Measurements from ENCODE around the gene FNDC10.

- TF ChIP-seq EZH2phosphoT487 (IDR thresholded peaks at IDR 0.05; ENCODE audit: insufficient read depth, low read depth) (no peak), EZH2 (IDR thresholded peaks at IDR 0.05; ENCODE audit: insufficient read depth, poor library complexity, severe bottlenecking) (no peak)
Measured at GRCh38 chr1:1618396-1619068, 18.6 kb upstream of the FNDC10 start.

Data from GM23248 (cell line).